Stimulated activated CD4-positive, alpha-beta T cell treated with anti-CD3 and anti-CD28 coated beads, Interleukin-15, amount 100 ng/mL, for 48 hours (primary cell): ENCODE results near the gene UMAD1.
"Not testable (repeated sequence)": the region's sequence is repeated elsewhere in the genome, so short reads cannot be mapped to it uniquely, and the experiment has no call there.

Source experiments
- DNase-seq, 2 donors: peaks; one replicate each; pipeline ENCODE4 v3.0.0-alpha.2; 2020; ENCODE audit warnings: low read depth in 2 of 2

The UMAD1 gene

DNA sequence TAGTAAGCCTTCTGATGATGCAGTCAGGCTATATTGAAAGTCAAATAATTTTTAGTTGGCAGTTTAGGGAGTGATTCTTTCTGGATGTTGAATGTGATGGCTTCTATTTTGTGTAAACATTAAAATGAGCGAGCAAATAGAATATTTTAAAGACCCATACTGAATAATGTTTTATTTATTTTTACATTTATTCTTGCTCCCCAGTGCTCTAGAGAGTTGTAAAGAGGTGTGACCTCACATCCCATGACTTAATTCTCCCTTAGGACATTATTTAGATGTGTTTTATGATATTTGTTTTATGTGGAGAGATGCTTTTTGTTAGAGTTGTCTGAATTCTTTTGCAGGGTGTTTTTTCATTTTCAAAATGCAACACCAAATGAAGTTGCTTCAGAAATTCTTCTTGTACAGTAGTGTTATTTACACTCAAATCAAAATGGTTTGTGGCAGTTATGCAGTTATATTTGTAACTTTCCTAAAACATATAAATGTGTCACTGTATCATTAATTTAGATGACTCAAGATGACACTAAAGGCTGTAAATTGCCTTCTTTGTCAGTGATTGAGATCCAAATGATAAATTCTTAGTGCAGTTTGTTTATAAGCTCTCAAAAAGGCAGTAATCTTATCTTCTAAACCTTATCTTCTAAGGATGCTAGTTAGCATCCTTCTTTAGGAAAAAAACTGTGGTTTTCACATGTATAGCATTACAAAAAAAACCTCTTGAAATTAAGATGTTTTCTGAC lies 12.4 kb downstream of the UMAD1 start:
- no peak for DNase-seq

DNA sequence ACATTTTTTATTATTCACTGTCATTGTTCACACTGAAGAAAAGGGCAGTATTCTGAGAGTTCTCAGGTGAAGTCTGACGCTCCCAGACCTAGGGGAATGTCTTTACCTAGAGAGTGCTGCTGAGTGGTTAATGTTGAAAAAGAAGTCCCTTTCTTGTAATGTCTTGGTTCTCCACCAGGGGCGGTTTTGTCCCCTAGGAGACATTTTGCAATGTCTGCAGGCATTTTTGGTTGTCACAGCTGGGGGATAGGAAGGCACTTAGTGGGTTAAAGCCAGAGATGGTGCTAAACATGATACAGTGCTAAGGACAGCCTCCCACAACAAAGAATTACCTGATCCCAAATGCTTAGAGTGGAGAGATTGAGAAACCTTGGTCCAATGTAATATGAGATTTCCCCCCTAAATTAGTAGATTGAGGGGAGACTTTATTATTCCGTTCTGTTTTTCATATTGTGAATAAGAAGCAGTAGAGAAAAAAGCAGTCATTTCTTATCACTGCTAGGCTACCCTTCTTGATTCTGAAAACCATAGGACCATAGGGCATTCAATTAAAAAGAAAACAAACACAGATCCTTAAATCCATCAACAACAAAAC lies 13.1 kb downstream of the UMAD1 start:
- peak in 1 of 2 donors; percentile 10 for DNase-seq

DNA sequence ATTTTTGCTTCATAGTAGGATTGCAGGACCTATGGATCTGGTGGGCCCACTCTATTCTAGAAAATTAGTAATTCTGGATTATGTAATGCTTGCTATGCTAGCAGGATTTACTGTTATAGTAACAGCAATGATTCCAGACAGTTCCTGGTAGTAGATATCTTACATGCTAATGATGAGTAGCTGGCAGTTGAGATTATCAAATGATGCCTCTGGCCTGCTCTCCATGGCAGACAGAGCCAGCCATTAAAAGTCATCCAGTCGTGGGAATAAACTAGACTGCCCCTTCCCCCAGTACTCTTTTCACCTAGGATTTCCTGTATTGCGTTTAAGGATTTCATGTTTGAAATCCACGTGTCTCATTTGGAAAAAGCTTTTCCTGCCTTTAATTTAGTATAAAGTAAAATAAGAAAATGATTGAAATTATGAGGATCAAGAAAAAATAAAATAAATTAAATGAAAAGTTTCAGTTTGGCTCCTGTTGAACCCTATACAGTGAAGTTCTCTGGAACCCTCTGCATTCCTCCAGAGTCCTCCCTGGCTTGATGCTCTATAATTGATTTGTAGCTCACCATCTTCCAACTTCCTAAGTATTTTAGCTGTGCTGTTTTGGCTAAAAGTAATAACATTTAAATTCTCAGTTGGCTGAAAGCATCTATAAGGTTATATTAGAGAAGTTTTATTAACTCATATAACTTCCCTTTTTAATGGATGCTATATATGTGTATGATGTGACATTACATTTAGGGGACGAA lies 14.6 kb downstream of the UMAD1 start:
- no peak for DNase-seq

DNA sequence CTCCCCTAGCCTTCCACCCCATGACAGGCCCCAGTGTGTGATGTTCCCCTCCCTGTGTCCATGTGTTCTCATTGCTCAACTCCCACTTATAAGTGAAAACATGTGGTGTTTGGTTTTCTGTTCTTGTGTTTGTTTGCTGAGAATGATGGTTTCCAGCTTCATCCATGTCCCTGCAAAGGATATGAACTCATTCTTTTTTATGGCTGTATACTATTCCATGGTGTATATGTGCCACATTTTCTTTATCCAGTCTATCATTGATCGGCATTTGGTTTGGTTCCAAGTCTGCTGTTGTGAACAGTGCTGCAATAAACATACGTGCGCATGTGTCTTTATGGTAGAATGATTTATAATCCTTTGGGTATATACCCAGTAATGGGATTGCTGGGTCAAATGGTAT lies 15.9 kb downstream of the UMAD1 start:
- DNase-seq, result not testable (repeated sequence)

DNA sequence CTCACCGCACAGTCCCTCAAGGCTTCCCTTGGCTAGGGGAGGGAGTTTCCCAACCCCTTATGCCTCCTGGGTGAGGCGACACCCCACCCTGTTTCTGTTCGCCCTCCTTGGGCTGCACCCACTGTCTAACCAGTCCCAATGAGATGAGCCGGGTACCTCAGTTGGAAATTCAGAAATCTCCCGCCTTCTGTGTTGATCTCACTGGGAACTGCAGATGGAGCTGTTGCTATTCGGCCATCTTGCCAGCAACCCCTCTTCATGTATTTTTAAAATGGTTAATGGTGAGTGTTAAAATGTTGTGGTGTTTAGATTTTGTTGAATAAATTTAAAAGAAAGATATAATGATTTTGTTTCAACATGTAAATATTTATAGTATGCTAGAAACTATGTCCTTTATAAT lies 22.0 kb downstream of the UMAD1 start:
- no peak for DNase-seq

DNA sequence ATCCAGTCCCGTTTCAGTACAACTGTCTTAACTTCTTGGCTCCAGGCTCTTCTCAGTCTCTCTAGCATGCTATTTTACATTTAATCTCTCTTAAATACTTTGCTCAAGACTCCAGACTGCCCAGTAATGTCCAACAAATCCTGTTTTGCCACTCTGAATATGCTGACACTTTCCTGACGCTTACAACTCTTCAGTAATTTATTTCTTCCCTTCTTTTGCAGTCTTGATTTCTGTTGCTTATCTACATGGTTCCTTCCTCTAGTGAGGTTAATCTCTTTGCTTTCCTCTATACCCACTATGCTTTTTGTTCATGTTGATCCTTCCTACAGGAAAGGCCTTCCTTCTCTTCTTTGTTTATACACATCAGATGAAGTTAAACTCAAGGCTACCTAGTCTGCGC lies 23.7 kb downstream of the UMAD1 start:
- DNase-seq, result no peak

DNA sequence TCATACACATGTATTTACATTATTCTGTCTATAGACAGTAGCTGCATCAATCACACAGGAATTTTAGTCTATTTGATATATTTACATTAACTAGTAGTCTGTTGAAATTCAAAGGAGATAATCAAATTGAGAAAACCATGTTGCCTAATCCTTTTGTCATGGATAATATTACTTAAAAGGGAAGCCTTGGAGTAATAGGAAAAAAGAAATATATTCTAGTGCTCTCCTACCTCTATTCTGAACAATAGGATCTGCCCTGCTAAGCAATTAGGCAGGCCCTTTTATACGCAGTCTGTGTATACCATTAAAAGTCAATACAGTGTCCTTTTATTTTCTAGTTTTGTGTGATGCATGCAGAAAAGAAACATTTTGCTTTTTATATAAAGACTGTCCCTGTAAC lies 24.5 kb downstream of the UMAD1 start:
- DNase-seq, result no peak

DNA sequence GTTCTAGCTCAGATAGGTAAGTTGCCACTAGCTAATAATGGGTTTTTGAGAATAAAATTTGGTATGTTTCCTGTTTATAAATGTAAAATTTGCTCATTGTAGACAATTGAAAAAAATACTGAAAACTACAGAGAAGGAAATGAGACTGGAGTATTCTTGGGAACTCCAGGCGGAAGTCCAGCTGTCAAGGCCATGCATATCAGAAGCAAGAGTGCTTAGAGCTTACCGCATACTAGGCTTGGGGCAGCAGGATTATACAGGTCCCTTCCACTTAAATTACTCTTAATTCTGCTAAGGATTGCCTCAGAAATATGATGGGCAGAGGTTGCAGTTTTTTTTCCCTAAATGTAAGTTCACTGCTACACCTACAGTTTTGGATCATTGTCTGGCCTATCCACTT lies 26.6 kb downstream of the UMAD1 start:
- DNase-seq, result no peak

DNA sequence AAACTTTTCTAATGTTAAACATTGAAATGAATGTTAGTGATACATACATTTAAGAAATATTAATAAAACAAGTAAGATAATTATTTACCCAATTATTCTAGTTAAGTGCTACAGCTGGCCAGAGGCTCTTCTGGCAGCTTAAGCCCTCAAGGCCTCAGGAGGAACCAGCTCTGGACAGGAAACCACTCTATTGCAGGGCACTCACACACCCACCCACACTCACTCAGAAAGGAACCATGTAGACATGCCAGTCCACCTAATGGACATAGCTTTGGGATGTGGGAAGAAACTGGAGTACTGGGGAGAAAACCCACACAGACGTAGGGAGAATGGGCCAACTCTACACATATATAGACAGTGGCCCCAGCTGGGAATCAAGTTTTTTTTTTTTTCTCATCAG lies 28.2 kb downstream of the UMAD1 start:
- no peak for DNase-seq

DNA sequence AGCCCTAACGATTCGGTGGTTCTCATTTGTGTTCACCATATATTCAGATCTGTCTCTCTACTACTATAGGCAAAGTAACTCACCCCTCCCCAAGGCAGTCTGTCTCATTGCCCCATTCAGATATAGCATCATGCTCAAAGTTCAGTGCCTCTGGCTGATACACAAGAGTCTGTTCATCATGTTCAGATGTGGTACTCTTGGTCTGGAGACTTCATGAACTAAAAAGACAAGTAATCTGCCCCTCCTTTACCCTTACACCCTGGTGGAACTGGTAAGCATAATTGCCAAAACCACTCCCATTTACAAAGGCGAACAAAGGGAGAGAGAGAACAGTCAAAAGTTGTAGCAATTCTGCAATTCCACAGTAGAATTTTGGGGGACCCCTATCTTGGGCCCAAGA lies 29.9 kb downstream of the UMAD1 start:
- DNase-seq, result no peak

DNA sequence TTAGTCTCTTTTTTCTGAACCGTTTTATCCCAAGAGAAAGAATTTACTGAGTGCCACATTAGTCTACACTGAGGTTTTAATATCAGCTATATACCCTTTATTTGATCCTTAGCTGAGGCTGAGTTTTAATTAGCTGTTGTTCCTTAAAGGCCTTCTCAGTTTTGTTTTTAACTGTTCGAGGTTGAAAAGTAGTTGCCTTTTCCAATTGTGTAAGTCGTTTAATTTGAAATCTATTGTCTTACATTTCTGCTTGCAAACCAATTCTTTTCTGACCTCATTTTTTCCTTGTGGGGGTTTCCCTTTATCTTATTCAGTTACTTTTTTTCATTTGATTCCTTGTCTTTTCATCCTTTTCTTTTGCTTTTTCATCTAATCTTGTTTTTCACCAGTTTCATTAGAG lies 30.8 kb downstream of the UMAD1 start:
- no peak for DNase-seq

DNA sequence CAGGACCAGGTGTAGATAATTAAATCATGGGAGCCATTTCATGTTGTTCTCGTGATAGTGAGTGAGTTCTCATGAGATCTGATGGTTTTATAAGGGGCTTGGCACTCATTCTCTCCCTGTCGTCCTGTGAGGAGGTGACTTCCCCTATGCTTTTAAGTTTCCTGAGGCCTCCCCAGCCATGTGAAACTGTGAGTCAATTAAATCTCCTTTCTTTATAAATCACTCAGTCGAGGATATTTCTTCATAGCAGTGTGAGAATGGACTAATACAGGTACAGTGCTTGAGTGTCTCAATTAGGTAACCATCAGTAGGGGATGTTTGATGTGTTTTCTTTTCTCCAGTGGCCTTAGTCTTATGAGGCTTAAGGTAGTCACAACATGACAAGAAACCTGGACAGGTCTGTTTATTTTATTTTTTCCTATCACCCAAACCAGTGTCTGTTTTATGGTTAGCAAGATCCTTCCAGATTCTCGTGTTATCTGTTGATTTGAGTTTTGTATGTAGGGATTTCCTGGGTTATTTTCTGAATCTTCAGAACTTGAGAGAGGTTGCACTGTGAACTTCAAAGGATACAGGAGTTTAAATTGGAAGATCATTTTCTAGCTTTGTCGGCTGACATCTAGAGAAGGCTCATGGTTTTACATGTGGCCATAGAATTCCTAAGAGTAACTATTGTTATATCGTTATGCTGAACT lies 32.1 kb downstream of the UMAD1 start:
- DNase-seq, result peak; percentile 11 to 12

DNA sequence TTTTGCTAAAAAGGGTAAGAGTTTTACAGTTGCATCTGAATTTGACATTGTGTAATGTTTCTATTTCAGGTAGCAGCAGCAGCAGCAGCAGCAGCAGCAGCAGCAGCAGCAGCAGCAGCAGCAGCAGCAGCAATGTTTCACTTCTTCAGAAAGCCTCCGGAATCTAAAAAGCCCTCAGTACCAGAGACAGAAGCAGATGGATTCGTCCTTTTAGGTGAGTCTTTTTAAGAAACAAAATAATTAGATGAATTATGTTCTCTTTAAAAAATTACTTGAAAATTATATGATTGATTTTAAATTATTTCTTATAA lies 32.6 kb downstream of the UMAD1 start:
- DNase-seq, result no peak

DNA sequence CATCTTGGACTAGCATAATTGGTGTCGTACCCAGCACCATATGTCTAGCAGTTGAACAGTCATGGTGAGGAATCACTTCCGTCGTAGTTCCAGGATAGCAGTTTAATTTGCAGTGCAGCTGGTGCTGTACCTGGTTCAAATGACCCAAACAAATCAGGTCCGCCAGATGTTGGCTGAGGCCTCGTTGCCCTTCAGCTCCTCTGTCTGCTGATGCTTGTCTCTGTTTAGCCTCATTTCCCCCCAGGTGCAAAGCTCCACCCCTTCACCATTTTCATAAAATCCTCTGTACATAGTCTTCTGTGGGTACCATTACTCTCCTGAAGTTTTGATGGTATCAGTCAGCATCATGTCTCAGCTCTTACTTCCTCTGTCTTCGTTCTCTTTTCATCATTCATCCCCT lies 35.1 kb downstream of the UMAD1 start:
- DNase-seq, result no peak

DNA sequence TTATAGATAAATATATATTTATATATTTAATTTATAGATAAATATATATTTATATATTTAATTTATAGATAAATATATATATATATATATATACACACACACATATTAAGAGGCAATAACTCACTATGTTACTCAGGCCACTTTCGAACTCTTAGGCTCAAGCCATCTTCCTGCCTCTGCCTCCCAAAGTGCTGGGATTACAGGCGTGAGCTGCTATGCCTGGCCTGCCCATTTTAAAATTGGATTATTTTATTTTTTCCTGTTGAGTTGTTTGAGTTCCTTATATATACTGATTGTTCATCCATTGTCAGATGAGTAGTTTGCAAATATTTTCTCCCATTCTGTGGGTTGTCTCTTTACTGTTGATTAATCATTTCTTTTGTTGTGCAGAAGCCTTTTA lies 39.1 kb downstream of the UMAD1 start:
- not testable (repeated sequence) for DNase-seq

DNA sequence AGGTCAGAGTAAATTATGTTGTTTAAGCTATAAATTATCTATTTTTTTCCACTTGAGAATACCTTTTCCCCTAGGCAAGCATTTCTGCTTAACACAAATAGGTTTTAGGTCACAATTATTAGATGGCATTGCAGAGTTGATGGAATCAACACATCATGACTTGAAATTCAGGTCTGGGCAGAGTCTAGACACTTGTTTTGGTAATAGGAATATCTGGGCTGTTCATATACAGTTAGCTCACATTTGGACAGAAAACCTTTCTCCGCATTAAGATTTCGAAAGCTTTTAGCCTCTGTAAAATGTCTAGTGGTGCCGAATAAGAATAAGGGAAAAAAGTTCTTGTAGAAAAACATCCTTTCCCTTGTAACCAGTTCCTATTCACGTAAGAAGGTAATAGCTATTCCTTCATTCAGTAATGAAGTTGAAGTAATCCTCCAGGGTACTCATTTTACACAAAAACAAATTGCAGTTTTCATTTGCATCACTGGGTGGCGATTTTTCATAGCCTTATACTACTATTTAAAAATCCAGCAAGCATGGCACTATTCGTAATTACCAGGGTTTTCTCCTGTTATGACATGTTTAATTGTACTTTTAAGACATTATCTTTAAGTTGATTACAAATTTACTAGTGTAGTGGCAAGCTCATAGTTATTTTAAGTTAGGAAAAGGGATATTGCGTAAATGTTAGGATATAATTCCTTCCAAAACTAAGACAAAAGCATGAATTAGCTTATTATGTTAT lies 40.8 kb downstream of the UMAD1 start:
- peak in 1 of 2 donors; percentile 25 for DNase-seq

DNA sequence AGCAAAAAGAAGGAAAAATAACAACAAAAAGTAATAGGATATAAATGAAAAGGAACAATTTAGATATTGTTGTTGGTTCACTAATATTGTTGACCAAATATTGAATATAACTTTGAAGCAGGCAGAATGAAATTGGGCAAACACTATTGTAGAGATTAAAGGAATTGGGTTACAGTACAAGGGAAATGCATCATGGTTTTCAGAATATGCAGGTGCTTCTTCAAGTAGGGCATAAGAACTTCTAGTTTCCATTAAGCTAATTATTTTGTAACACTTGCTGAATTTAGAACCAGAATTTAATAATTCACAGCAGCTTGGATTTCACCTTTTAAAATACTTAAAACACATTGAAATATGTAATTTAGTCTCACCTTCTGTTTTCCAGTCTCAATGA lies 41.4 kb downstream of the UMAD1 start:
- no peak for DNase-seq

DNA sequence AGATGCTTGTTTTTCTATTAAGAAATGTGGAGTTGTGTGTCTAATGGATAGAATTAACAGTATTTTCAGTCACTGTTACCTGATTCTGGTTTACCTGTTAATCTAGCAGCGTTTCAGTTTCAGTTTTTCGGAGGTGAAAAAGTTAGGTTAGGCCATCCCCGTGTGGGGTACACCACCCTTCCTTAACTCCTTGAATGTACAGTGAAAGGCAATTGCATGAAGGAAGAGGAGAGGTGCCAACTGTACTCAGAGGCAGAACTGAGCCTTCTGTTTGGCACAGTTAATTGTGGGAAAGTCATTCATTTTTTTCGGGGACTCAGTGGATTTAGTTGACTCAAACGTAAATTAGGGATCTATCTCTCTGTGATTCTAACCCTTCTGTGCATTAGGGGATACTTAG lies 42.3 kb downstream of the UMAD1 start:
- no peak for DNase-seq

DNA sequence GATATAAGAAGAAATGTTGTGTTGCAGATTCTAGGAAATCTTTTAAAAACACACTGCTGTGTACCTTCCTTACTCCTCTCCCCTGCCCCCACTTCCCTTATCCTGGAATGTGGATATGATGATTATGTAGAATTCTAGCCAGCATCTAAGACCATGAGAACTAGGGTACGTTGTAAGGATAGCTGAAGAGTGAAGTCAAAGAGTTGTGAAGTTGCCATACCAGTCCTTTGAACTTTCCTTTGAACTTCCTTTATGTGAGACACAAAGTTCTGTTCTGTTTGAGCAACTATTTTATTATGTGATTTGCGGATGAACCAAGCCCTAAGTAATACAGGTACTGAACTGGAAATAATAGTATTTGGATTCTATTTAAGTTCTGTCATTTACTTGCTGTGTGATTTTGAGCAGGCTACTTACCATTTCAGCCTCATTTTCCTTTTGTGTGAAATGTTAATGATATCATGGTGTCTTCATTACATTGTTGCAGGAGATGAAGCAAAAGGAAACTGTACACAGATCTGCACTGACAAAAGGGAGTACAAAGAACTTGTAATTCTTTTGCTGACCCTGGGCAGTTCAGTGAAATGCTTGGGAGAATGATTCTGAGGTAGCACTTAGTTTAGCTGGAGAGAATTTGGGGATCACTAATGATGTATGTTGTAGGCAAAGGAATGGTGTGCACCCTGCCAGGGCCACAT lies 46.4 kb downstream of the UMAD1 start:
- DNase-seq, result no peak

DNA sequence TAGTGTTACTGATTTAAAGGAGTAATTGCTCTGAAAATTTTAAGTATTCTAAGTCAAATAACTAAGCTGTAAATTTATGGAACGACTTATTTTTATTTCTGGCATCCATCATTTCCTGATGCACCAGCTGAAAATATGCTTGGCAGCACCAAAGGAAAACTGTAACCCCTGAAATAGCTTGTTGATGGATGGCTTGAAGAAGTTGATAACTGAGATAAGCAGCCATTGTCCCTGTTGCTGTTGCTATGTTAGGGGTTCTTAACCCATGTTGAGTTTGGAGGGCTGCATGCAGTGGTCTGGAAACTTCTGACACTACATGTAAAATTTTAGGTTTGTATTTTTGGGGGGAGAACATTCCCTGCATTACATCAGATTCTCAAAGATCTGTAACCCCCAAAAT lies 47.2 kb downstream of the UMAD1 start:
- no peak for DNase-seq

DNA sequence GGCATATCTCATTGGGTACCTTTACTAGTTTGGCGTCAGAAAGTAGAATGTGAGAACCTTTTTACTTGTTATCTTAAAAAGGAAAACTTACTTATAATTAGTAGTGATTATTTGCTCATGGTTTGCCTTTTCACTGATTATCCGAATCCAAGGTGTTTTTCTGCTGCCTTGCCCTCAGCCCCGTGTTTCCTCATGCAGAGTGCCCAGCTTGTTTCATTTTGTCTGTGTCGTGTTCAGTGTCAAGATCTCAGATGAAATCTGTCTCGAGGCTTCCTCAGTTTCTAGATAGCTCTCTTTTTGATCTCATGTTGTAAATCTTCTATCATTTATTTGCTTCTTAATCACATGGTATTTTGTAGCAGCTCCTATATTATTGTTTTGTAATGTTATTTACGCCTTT lies 47.8 kb downstream of the UMAD1 start:
- no peak for DNase-seq
